D721Med (cell line): ENCODE data around the gene ATP9A.

Experiments used
- DNase-seq: peaks from one replicate; pipeline ENCODE4 v3.0.0; 2011; ENCODE audit warnings: low spot score; ENCODE audit not compliant: insufficient read length
- FAIRE-seq: peaks from 2 replicates; lab custom pipeline; 2011; peaks lifted over from hg19 to GRCh38; lab: Jason Lieb, UNC
- CTCF ChIP-seq: IDR thresholded peaks from 2 replicates; pipeline ENCODE4 v1.5.1; 2012; ENCODE audit warnings: mild to moderate bottlenecking, control low read depth; ENCODE audit not compliant: insufficient read depth; ENCODE audit errors: missing control alignments

The ATP9A gene

GRCh38 chr20:51610761-51611624 is 157.2 kb downstream of the ATP9A start:
- FAIRE-seq (no peak), DNase-seq (no peak)

GRCh38 chr20:51610111-51610510 is 158.1 kb downstream of the ATP9A start:
- TF ChIP-seq CTCF: no peak
- FAIRE-seq: no peak
- no peak for DNase-seq

More at GRCh38 chr20:51610761-51611624, 157.2 kb downstream of the ATP9A start:
- no peak for TF ChIP-seq CTCF

- TF ChIP-seq CTCF: no peak
- FAIRE-seq (no peak), DNase-seq (no peak)
Observed at GRCh38 chr20:51609251-51609650, 158.9 kb downstream of the ATP9A start.

DNA sequence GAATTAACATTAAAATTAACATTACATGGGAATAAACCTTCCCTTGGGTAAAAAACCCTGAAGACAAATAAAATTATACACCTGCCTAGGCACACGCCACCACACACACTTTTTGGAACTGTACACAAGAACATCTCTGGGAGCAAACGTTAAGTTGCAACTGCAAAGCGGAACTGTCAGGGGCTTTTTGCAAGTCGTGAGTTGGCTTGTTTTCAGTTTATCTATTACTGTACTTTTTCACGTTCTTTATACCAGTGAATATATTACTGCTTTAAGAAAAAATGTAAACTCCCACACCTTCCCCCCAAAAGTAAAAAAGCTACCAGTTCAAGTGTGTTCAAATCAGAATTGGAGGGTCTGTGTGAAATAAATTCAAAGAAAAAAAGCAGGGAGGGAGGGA is 160.1 kb downstream of the ATP9A start:
- DNase-seq (no peak), FAIRE-seq (no peak)
- TF ChIP-seq CTCF: no peak

DNA sequence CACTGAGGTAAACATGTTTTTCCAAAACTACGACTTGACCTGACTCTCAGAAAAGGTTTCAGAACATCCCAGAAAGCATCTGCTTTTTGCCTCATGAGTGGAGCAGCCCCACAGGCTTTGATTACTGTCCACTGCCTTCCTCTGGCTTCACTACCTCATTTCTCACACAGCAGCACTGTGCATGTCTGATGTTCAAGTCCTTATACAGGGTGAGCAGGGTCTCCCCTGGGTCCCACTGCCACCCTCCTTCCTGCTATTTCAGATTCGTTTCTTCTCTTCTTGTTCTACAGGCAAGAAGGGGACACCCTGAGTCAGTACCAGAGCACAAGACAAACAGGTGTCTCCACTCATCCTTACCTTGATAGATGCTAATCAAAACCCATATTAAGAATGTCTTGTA is 161.0 kb downstream of the ATP9A start:
- no peak for TF ChIP-seq CTCF
- no peak for FAIRE-seq
- DNase-seq: no peak

- FAIRE-seq (no peak), DNase-seq (no peak)
- no peak for TF ChIP-seq CTCF
Observed at GRCh38 chr20:51604851-51605250, 163.3 kb downstream of the ATP9A start.

- FAIRE-seq (no peak), DNase-seq (no peak)
Observed at GRCh38 chr20:51602131-51602530, 166.1 kb downstream of the ATP9A start.

More at GRCh38 chr20:51602131-51602530, 166.1 kb downstream of the ATP9A start:
- no peak for TF ChIP-seq CTCF
